PC-3 (cell line): ENCODE measurements around the gene ADAMTS6.

Experiments
- EZH2 ChIP-seq: fragments of 300-600 bp; sonication (generic); IDR thresholded peaks from one replicate; pipeline ENCODE4 v1.6.1; 2017; ENCODE audit warnings: antibody characterized with exemption, mild to moderate bottlenecking, low read length; ENCODE audit not compliant: unreplicated experiment
- EZH2phosphoT487 ChIP-seq: fragments of 300-600 bp; sonication (generic); IDR thresholded peaks from 2 replicates; pipeline ENCODE4 v1.6.1; 2018; ENCODE audit warnings: mild to moderate bottlenecking, antibody characterized with exemption, low read length, borderline replicate concordance
- TF ChIP-seq, protein P1 (sequence below): fragments of 300-600 bp; sonication (generic); conservative IDR thresholded peaks from 2 replicates; pipeline ENCODE4 v1.5.1; 2017; ENCODE audit warnings: antibody characterized with exemption, low read depth, mild to moderate bottlenecking, low read length

DNA sequence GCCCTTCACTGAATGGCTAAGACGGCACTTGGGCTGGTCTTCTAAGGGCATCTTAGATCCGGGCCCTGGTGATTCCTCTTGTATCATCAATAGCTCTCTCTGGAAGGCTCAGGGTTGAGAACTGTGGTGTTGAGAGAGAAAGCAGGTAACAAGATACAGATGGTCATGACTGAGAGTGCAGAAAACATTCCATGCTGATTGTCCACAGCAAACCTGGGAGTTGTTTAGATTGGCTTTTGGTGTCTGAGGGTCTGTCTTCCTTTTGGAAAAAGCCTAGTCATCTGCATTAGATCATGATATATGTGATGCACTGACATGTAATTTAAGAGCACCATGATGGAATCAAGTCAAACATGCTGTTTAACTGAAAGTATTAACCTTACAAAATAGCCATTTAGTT, 331.9 kb downstream of the ADAMTS6 start:
- TF ChIP-seq, protein P1, sequence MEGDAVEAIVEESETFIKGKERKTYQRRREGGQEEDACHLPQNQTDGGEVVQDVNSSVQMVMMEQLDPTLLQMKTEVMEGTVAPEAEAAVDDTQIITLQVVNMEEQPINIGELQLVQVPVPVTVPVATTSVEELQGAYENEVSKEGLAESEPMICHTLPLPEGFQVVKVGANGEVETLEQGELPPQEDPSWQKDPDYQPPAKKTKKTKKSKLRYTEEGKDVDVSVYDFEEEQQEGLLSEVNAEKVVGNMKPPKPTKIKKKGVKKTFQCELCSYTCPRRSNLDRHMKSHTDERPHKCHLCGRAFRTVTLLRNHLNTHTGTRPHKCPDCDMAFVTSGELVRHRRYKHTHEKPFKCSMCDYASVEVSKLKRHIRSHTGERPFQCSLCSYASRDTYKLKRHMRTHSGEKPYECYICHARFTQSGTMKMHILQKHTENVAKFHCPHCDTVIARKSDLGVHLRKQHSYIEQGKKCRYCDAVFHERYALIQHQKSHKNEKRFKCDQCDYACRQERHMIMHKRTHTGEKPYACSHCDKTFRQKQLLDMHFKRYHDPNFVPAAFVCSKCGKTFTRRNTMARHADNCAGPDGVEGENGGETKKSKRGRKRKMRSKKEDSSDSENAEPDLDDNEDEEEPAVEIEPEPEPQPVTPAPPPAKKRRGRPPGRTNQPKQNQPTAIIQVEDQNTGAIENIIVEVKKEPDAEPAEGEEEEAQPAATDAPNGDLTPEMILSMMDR, result no peak
- no peak for TF ChIP-seq EZH2
- no peak for TF ChIP-seq EZH2phosphoT487
